CD14-positive monocyte (primary cell): ENCODE data around the gene MOAP1. TPM values are rescaled to one million over a fixed set of nuclear protein-coding genes. Genes with fewer than 3 reads are reported as not detected.

Source experiments
- DNase-seq, 3 donors: peaks; one replicate each; pipeline ENCODE4 v3.0.0-alpha.2; 2011 to 2022
- H2AFZ ChIP-seq: 2 replicates; pipeline ENCODE4 v1.6.0; 2012; ENCODE audit warnings: mild to moderate bottlenecking, low read depth, low read length, inconsistent platforms; ENCODE audit not compliant: insufficient read depth, poor library complexity, severe bottlenecking
- H3K27ac ChIP-seq, 2 donors: 1 replicate in 1 of 2; 2 replicates in 1 of 2; pipeline ENCODE4 v1.5.1; 2012 to 2013; ENCODE audit warnings: low read length in 2 of 2, control low read depth in 1 of 2, inconsistent platforms in 1 of 2, low read depth in 1 of 2, mild to moderate bottlenecking in 1 of 2
- H3K27me3 ChIP-seq, 2 donors: one replicate each; pipeline versions ENCODE4 v1.6.0 to v1.6.1; 2011 to 2013; ENCODE audit warnings: low read length in 2 of 2; ENCODE audit not compliant: control insufficient read depth in 2 of 2, insufficient read depth in 2 of 2
- H3K36me3 ChIP-seq, 2 donors: replicated peaks in 1 of 2; 1 replicate in 1 of 2; 2 replicates in 1 of 2; pipeline versions ENCODE4 v1.5.1 to v1.6.1; 2012 to 2013; ENCODE audit warnings: low read length in 2 of 2, control low read depth in 1 of 2, inconsistent platforms in 1 of 2, mild to moderate bottlenecking in 1 of 2; ENCODE audit not compliant: insufficient read depth in 2 of 2, control insufficient read depth in 1 of 2
- H3K4me1 ChIP-seq, 2 donors: 1 replicate in 1 of 2; 2 replicates in 1 of 2; pipeline versions ENCODE4 v1.5.1 to v1.6.1; 2012 to 2013; ENCODE audit warnings: low read length in 2 of 2, control low read depth in 1 of 2, inconsistent platforms in 1 of 2, mild to moderate bottlenecking in 1 of 2, moderate library complexity in 1 of 2; ENCODE audit not compliant: insufficient read depth in 2 of 2, control insufficient read depth in 1 of 2
- H3K4me2 ChIP-seq: replicated peaks from 2 replicates; pipeline ENCODE3; 2012; ENCODE audit warnings: low read length, moderate library complexity, mild to moderate bottlenecking; ENCODE audit not compliant: poor library complexity, severe bottlenecking; ENCODE audit errors: extremely low read depth
- H3K4me3 ChIP-seq, 3 experiments: fragments of 200-600 bp in 1 of 3; sonication (generic) in 1 of 3; replicated peaks in 1 of 3; 1 replicate in 2 of 3; 2 replicates in 1 of 3; pipeline ENCODE4 v1.5.1; 2011 to 2013; ENCODE audit warnings: low read length in 3 of 3, mild to moderate bottlenecking in 3 of 3, control low read depth in 2 of 3, low read depth in 2 of 3, inconsistent platforms in 1 of 3, moderate library complexity in 1 of 3
- H3K79me2 ChIP-seq: 2 replicates; pipeline ENCODE4 v1.6.0; 2012; ENCODE audit warnings: mild to moderate bottlenecking, control low read depth, inconsistent platforms, low read length, moderate library complexity; ENCODE audit not compliant: insufficient read depth
- H3K9ac ChIP-seq: 2 replicates; pipeline ENCODE4 v1.6.0; 2017; ENCODE audit warnings: low read length, mild to moderate bottlenecking; ENCODE audit not compliant: insufficient read depth, poor library complexity, severe bottlenecking
- H3K9me3 ChIP-seq, 2 donors: replicated peaks in 1 of 2; 1 replicate in 1 of 2; 2 replicates in 1 of 2; pipeline versions ENCODE4 v1.5.1 to v1.6.1; 2012 to 2013; ENCODE audit warnings: low read length in 2 of 2, control low read depth in 1 of 2; ENCODE audit not compliant: control insufficient read depth in 1 of 2, insufficient read depth in 1 of 2
- H4K20me1 ChIP-seq: 2 replicates; pipeline ENCODE4 v1.6.0; 2012; ENCODE audit warnings: mild to moderate bottlenecking, low read length, control low read depth, moderate library complexity; ENCODE audit not compliant: insufficient read depth
- H3K27ac Mint-ChIP-seq, 7 donors: one replicate each; pipeline ENCODE4 v1.8.0; 2020; ENCODE audit warnings: mild to moderate bottlenecking in 7 of 7, mixed read lengths in 7 of 7, moderate library complexity in 6 of 7, inconsistent platforms in 2 of 7
- H3K27me3 Mint-ChIP-seq, 3 donors: one replicate each; pipeline ENCODE4 v1.8.0; 2021 to 2022; ENCODE audit warnings: low read depth in 3 of 3, mild to moderate bottlenecking in 3 of 3, mixed read lengths in 3 of 3, moderate library complexity in 3 of 3, inconsistent platforms in 1 of 3
- H3K36me3 Mint-ChIP-seq, 2 donors: one replicate each; pipeline ENCODE4 v1.8.0; 2020; ENCODE audit warnings: mixed read lengths in 2 of 2, inconsistent platforms in 1 of 2, mild to moderate bottlenecking in 1 of 2
- H3K4me1 Mint-ChIP-seq: one replicate; pipeline ENCODE4 v1.8.0; 2020; ENCODE audit warnings: mild to moderate bottlenecking, mixed read lengths
- H3K4me3 Mint-ChIP-seq, 2 donors: one replicate each; pipeline ENCODE4 v1.8.0; 2020; ENCODE audit warnings: mild to moderate bottlenecking in 2 of 2, mixed read lengths in 2 of 2, moderate library complexity in 1 of 2
- H3K9me3 Mint-ChIP-seq, 7 donors: one replicate each; pipeline ENCODE4 v1.8.0; 2020 to 2022; ENCODE audit warnings: mixed read lengths in 7 of 7, mild to moderate bottlenecking in 6 of 7, moderate library complexity in 6 of 7, inconsistent platforms in 2 of 7
- CTCF ChIP-seq: fragments of 200-600 bp; IDR thresholded peaks from one replicate; pipeline ENCODE4 v1.8.0; 2022; ENCODE audit warnings: antibody characterized with exemption, mild to moderate bottlenecking
- WGBS: methylation state at CpG from one replicate; pipeline ENCODE4 v1.1.5; 2013; ENCODE audit warnings: missing lambda C conversion rate; ENCODE audit not compliant: insufficient coverage; 5-methylcytosine and 5-hydroxymethylcytosine counted together
- intact Hi-C, 2 donors: fragments of 100-400 bp; cut with micrococcal nuclease; formaldehyde crosslinking; loops; one replicate each; pipeline versions ENCODE4 v1.15.0 to v1.15.1; 2023
- polyA plus RNA-seq, 3 donors: library from polyadenylated mRNA; depleted of rRNA in 1 of 3; unstranded in 2 of 3; stranded (reverse) in 1 of 3; fragments of 300-500 nt in 2 of 3; fragments of >200 nt in 1 of 3; fragmentation: Illumina TruSeq in 2 of 3; gene quantifications; 1 replicate in 2 of 3; 2 replicates in 1 of 3; pipeline ENCODE4 v1.2.3, GENCODE V29; 2012 to 2021

The MOAP1 gene
- polyA plus RNA-seq, 3 donors, result 22.5 to 53.9 (median 22.6) TPM

DNA sequence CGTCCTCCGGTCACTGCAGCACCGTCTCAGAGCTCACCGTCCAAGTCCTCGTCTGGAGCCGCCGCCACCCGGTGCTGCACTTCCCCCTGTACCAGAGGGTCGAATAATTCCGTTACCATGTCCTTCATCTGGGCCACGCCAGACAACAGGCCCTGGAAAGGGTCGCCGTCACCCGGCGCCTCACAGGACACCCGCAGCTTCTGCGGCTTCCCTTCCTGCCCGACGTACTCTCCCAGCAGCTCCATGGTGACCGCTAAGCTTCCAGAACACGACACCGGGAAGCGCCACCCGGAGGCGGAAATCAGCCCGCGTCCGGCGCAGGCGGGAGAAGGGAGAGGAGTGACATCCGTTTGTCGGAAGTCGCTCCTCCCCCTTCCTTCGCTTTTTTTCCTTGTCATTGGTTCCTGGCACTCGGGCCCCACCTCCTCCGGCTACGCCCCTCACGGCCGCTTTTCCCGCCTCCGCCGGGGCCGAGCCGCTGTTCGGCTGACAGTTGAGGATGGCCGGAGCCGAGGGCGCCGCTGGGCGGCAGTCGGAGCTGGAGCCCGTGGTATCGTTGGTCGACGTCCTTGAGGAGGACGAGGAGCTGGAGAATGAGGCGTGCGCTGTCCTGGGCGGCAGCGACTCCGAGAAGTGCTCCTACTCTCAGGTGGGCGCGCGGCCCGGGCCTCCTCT, 22.2 kb upstream of the MOAP1 start, which contains the start of the genes GON7 and UBR7:
TSS of gene GON7 (minus strand) at position 273 of the 675 bp plus-strand sequence. CDS start at position 245, 28 bp downstream.
TSS of gene UBR7 (plus strand) at position 464 of the 675 bp plus-strand sequence. CDS start at position 500, 36 bp downstream.
- H4K20me1 ChIP-seq, result peaks cover 17% of the 10 kb centered on the region
- peak within 1 kb of the TSS; percentile 67 to 87 for H3K27ac ChIP-seq
- no peaks in the 10 kb centered on the region for H3K9me3 ChIP-seq
- intact Hi-C loops, result loop anchor here (2.0 to 10.0 kb wide), 2 partner anchors 22 to 128 kb away; partner anchors contain the start of genes BTBD7 (in 2 of the 2), LYSET (in 1 of the 2) and MOAP1 (in 1 of the 2)
- peak within 1 kb of the TSS; percentile 91 to 97 (median 97) for H3K27ac Mint-ChIP-seq
- H3K4me1 Mint-ChIP-seq, result peaks cover 37% of the 10 kb centered on the region
- H3K4me3 ChIP-seq, result peak within 1 kb of the TSS; percentile 58 to 90 (median 76)
- H3K4me2 ChIP-seq, result peak within 1 kb of the TSS; percentile 75
- TF ChIP-seq CTCF, result peak; percentile 46
- H3K27me3 ChIP-seq, result no peaks in the 10 kb centered on the region
- peak within 1 kb of the TSS; percentile 65 for H3K9ac ChIP-seq
- peak within 1 kb of the TSS; percentile 88 for H2AFZ ChIP-seq
- peaks cover 9 to 18% of the 10 kb centered on the region in 2 donors for H3K36me3 Mint-ChIP-seq
- H3K27me3 Mint-ChIP-seq, result peaks cover 0 to 3% (median 1%) of the 10 kb centered on the region in 3 donors
- 0% methylated on average over 57 of the region's 65 CpGs for WGBS
- no peaks in the 10 kb centered on the region for H3K9me3 Mint-ChIP-seq
- DNase-seq, result peak; percentile 93 to 96 (median 94)
- peaks cover 3 to 12% of the 10 kb centered on the region in 2 donors for H3K36me3 ChIP-seq
- peaks cover 68% of the 10 kb centered on the region for H3K79me2 ChIP-seq
- peak within 1 kb of the TSS; percentile 93 to 97 for H3K4me3 Mint-ChIP-seq
- H3K4me1 ChIP-seq, result peaks cover 24 to 32% of the 10 kb centered on the region in 2 donors

DNA sequence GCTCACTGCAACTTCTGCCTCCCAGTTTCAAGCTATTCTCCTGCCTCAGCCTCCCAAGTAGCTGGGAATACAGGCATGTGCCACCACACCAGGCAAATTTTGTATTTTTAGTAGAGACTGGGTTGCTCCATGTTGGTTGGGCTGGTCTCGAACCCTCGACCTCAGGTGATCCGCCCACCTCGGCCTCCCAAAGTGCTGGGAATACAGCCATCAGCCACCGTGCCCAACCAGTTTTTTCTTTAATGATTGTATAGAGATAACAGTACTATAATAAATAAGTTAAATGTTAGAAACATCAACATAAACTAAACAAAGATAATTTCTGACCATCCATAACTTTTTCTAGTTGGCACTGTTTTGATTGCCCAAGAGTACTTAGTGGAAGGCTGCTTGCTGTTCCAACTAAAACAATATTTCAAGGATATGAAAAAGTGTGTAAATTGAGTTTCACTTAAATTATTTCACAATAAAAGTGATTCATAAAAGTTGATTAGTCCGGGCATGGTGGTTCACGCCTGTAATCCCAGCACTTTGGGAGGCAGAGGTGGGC, 16.5 kb upstream of the MOAP1 start:
- H3K79me2 ChIP-seq, result peaks cover 38% of the 10 kb centered on the region
- peaks cover 9 to 17% of the 10 kb centered on the region in 2 donors for H3K36me3 ChIP-seq
- Mint-ChIP-seq H3K27me3 (peaks cover 0 to 3% (median 1%) of the 10 kb centered on the region in 3 donors), H3K9me3 (no peaks in the 10 kb centered on the region), H3K4me3 (no peak overlapping the region), H3K4me1 (peaks cover 18% of the 10 kb centered on the region), H3K36me3 (peaks cover 16 to 32% of the 10 kb centered on the region in 2 donors), H3K27ac (peak overlapping the region in 1 of 7 donors; percentile 11)
- peaks cover 7 to 11% of the 10 kb centered on the region in 2 donors for H3K4me1 ChIP-seq
- H2AFZ ChIP-seq, result no peak overlapping the region
- no peak for TF ChIP-seq CTCF
- H3K27me3 ChIP-seq, result no peaks in the 10 kb centered on the region
- H4K20me1 ChIP-seq, result peaks cover 17% of the 10 kb centered on the region
- no peak for DNase-seq
- no CpG with 5 or more reads among the region's 7 CpGs for WGBS
- H3K27ac ChIP-seq, result no peak overlapping the region
- no peaks in the 10 kb centered on the region for H3K9me3 ChIP-seq
- no peak overlapping the region for H3K4me3 ChIP-seq
- intact Hi-C loops, result loop anchor here (10.0 kb wide), 1 partner anchor 134 kb away; the partner anchor contains the start of gene BTBD7 (in 2 of the 2)
- no peak overlapping the region for H3K4me2 ChIP-seq
- no peak overlapping the region for H3K9ac ChIP-seq
